HG02571 (cell line): ENCODE measurements around the gene CDO1.
"Not testable (repeated sequence)": the region's sequence is repeated elsewhere in the genome, so short reads cannot be mapped to it uniquely, and the experiment has no call there.

ENCODE experiments used
- ATAC-seq: cut with Tn5 transposase; IDR thresholded peaks from one replicate; pipeline ENCODE4 v1.9.1; 2021; ENCODE audit warnings: mild to moderate bottlenecking, moderate library complexity; ENCODE audit not compliant: unreplicated experiment

CDO1 gene

GRCh38 chr5:115831163-115831768, 14.8 kb upstream of the CDO1 start:
- no peak for ATAC-seq

GRCh38 chr5:115829913-115830312, 13.5 kb upstream of the CDO1 start:
- ATAC-seq = no peak

- ATAC-seq = no peak
These were observed 9.5 kb upstream of the CDO1 start for GRCh38 chr5:115825948-115826347.

GRCh38 chr5:115824983-115825382, 8.5 kb upstream of the CDO1 start:
- not testable (repeated sequence) for ATAC-seq

GRCh38 chr5:115820846-115821245, 4.4 kb upstream of the CDO1 start:
- no peak for ATAC-seq

GRCh38 chr5:115818821-115819220, 2.4 kb upstream of the CDO1 start:
- ATAC-seq = no peak

GRCh38 chr5:115817386-115817785, 927 bp upstream of the CDO1 start:
- ATAC-seq = no peak

GRCh38 chr5:115815693-115816225, 700 bp downstream of the CDO1 start:
- ATAC-seq = no peak

- ATAC-seq = no peak
These were observed 1.3 kb downstream of the CDO1 start for GRCh38 chr5:115815006-115815692.

GRCh38 chr5:115813719-115814118, 2.7 kb downstream of the CDO1 start:
- no peak for ATAC-seq

- ATAC-seq = no peak
These were observed 4.1 kb downstream of the CDO1 start for GRCh38 chr5:115812372-115812771.

GRCh38 chr5:115811406-115811805, 5.1 kb downstream of the CDO1 start:
- ATAC-seq = no peak

GRCh38 chr5:115810761-115811160, 5.7 kb downstream of the CDO1 start:
- ATAC-seq = no peak

- no peak for ATAC-seq
These were observed 6.5 kb downstream of the CDO1 start for GRCh38 chr5:115809946-115810345.

- ATAC-seq = not testable (repeated sequence)
These were observed 8.4 kb downstream of the CDO1 start for GRCh38 chr5:115808066-115808465.

- ATAC-seq = no peak
These were observed 8.8 kb downstream of the CDO1 start for GRCh38 chr5:115807654-115808052.

GRCh38 chr5:115806986-115807653, 9.3 kb downstream of the CDO1 start:
- ATAC-seq = no peak

- no peak for ATAC-seq
These were observed 14.5 kb downstream of the CDO1 start for GRCh38 chr5:115801984-115802383.

- no peak for ATAC-seq
These were observed 15.3 kb downstream of the CDO1 start for GRCh38 chr5:115801152-115801551.

- ATAC-seq = no peak
These were observed 16.4 kb downstream of the CDO1 start for GRCh38 chr5:115800108-115800507.

- ATAC-seq = no peak
These were observed 18.2 kb downstream of the CDO1 start for GRCh38 chr5:115798252-115798651.

- no peak for ATAC-seq
These were observed 19.8 kb downstream of the CDO1 start for GRCh38 chr5:115796656-115797055.
